KMS-11 (cell line): ENCODE measurements around the gene SYMPK.

Source experiments
- H2AFZ ChIP-seq: fragments of 200-600 bp; sonication (generic); 2 replicates; pipeline ENCODE4 v1.6.1; 2016; ENCODE audit warnings: antibody characterized with exemption, mixed run types, low read depth
- H3K27ac ChIP-seq: fragments of 200-600 bp; sonication (generic); 2 replicates; pipeline ENCODE4 v1.6.1; 2016; ENCODE audit warnings: mild to moderate bottlenecking, mixed run types
- H3K27me3 ChIP-seq: fragments of 200-600 bp; sonication (generic); 2 replicates; pipeline ENCODE4 v1.6.1; 2017; ENCODE audit warnings: mild to moderate bottlenecking, low read depth, mixed run types, moderate library complexity; ENCODE audit not compliant: insufficient read depth
- H3K36me3 ChIP-seq: fragments of 200-600 bp; sonication (generic); 2 replicates; pipeline ENCODE4 v1.6.1; 2017; ENCODE audit warnings: mild to moderate bottlenecking, mixed run types; ENCODE audit not compliant: insufficient read depth
- H3K4me1 ChIP-seq: fragments of 200-600 bp; sonication (generic); 2 replicates; pipeline ENCODE4 v1.6.1; 2016; ENCODE audit warnings: mild to moderate bottlenecking, low read depth, mixed run types; ENCODE audit not compliant: poor library complexity, severe bottlenecking
- H3K4me2 ChIP-seq: fragments of 200-600 bp; sonication (generic); 2 replicates; pipeline ENCODE4 v1.7.0; 2016; ENCODE audit warnings: mild to moderate bottlenecking, mixed run types
- H3K4me3 ChIP-seq: fragments of 200-600 bp; sonication (generic); IDR thresholded peaks from 2 replicates; pipeline ENCODE4 v1.6.1; 2017; ENCODE audit warnings: low read depth, low read length, mixed read lengths; ENCODE audit not compliant: insufficient read depth
- H3K79me2 ChIP-seq: fragments of 200-600 bp; sonication (generic); 2 replicates; pipeline ENCODE4 v1.6.1; 2016; ENCODE audit warnings: low read depth, mixed run types; ENCODE audit not compliant: insufficient read depth
- H3K9ac ChIP-seq: fragments of 200-600 bp; sonication (generic); 2 replicates; pipeline ENCODE4 v1.6.1; 2016; ENCODE audit warnings: mild to moderate bottlenecking, mixed run types
- H4K20me1 ChIP-seq: fragments of 200-600 bp; sonication (generic); 2 replicates; pipeline ENCODE4 v1.6.1; 2016; ENCODE audit warnings: mild to moderate bottlenecking, mixed run types; ENCODE audit not compliant: insufficient read depth
- TF ChIP-seq, protein P1 (sequence below): fragments of 200-600 bp; sonication (generic); conservative IDR thresholded peaks from 2 replicates; pipeline ENCODE4 v1.6.1; 2017; ENCODE audit warnings: low read depth, mild to moderate bottlenecking, antibody characterized with exemption, low read length, moderate library complexity, mixed read lengths

The SYMPK gene

DNA sequence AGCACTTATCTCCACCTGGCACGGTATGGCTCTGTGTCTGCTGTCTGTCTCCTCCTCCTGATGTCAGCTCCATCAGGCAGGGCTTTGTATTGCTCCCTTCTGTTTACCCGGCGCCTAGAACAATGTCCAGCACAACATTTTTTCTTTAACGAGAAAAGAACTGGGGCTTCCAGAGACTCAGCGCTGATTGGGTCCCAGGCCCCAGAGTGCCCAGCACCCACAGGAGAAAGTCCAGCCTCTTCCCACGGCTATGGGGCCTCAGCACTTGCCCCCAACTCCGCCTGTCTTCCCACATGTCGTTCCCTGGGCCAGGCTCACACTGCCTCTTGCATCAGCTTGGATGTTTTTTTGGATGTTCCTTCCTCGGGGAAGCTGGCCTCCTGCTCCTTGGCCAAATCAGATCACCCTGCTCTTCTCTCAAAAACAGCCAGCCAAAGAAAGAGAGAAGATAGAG lies 32.6 kb upstream of the SYMPK start:
- Histone ChIP-seq H3K4me3 (no peak overlapping the region), H3K9ac (no peak overlapping the region), H3K27ac (no peak overlapping the region), H4K20me1 (no peaks in the 10 kb centered on the region), H3K36me3 (no peaks in the 10 kb centered on the region), H3K27me3 (no peaks in the 10 kb centered on the region), H3K4me2 (no peak overlapping the region), H3K79me2 (no peaks in the 10 kb centered on the region), H2AFZ (no peak overlapping the region), H3K4me1 (peaks cover 12% of the 10 kb centered on the region)
- TF ChIP-seq, protein P1, sequence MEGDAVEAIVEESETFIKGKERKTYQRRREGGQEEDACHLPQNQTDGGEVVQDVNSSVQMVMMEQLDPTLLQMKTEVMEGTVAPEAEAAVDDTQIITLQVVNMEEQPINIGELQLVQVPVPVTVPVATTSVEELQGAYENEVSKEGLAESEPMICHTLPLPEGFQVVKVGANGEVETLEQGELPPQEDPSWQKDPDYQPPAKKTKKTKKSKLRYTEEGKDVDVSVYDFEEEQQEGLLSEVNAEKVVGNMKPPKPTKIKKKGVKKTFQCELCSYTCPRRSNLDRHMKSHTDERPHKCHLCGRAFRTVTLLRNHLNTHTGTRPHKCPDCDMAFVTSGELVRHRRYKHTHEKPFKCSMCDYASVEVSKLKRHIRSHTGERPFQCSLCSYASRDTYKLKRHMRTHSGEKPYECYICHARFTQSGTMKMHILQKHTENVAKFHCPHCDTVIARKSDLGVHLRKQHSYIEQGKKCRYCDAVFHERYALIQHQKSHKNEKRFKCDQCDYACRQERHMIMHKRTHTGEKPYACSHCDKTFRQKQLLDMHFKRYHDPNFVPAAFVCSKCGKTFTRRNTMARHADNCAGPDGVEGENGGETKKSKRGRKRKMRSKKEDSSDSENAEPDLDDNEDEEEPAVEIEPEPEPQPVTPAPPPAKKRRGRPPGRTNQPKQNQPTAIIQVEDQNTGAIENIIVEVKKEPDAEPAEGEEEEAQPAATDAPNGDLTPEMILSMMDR, result no peak

DNA sequence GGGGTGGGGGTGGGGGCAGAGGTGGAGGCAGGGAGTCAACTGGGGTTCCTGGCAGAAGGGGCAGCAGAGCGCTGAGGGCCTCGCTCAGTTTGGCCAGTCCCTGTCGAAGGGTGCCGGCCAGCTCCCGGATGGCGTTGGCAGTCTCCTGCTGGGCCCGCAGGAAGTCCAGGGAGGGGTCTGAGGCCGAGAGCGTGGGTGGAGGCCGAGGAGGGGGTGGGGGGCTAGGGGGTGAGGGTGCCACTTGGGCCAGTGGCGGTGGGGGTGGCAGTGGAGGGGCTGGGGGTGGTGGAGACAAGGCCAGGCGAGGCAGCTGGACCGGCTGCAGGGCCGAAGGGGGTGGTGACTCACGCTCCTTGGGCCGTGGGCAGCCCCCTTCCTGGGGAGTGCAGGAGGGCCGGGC lies 27.9 kb upstream of the SYMPK start:
- H3K27me3 ChIP-seq, result no peaks in the 10 kb centered on the region
- H3K9ac ChIP-seq, result no peak overlapping the region
- H3K4me1 ChIP-seq, result peaks cover 11% of the 10 kb centered on the region
- H2AFZ ChIP-seq, result no peak overlapping the region
- H3K4me3 ChIP-seq, result no peak overlapping the region
- no peak overlapping the region for H3K4me2 ChIP-seq
- no peaks in the 10 kb centered on the region for H4K20me1 ChIP-seq
- no peaks in the 10 kb centered on the region for H3K79me2 ChIP-seq
- H3K27ac ChIP-seq, result no peak overlapping the region
- TF ChIP-seq, protein P1, result no peak
- no peaks in the 10 kb centered on the region for H3K36me3 ChIP-seq

DNA sequence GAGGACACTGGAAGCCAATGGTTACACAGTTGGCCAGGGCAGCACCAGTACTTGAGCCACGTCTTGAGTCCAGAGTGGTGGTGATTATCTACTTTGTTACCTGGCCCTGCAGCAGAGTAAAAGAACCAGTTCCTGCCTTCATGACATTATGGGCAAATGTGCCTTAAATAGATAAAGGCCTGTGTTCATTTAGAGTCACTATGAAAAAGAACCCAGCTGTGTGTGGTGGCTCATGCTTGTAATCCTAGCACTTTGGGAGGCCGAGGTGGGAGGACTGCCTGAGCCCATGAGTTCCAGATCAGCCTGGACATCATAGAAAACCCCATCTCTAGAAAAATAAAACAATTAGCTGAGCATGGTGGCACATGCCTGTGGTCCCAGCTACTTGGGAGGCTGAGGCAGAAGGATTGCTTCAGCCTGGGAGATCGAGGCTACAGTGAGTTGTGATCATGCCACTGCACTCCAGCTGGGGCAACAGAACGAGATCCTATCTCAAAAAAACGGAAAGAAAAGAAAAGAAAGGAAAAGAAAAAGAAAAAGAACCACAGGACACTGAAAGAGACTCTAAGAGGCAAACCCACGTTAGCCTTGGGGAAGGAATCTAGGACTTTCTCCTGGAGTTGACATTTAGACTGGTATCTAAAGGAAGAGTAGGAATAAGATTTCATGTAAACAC lies 26.4 kb upstream of the SYMPK start:
- no peak overlapping the region for H3K4me2 ChIP-seq
- H3K4me3 ChIP-seq, result no peak overlapping the region
- H3K4me1 ChIP-seq, result peaks cover 11% of the 10 kb centered on the region
- no peaks in the 10 kb centered on the region for H3K27me3 ChIP-seq
- no peak overlapping the region for H3K9ac ChIP-seq
- H4K20me1 ChIP-seq, result no peaks in the 10 kb centered on the region
- TF ChIP-seq, protein P1, result no peak
- no peak overlapping the region for H3K27ac ChIP-seq
- H3K36me3 ChIP-seq, result no peaks in the 10 kb centered on the region
- H2AFZ ChIP-seq, result no peak overlapping the region
- no peaks in the 10 kb centered on the region for H3K79me2 ChIP-seq

DNA sequence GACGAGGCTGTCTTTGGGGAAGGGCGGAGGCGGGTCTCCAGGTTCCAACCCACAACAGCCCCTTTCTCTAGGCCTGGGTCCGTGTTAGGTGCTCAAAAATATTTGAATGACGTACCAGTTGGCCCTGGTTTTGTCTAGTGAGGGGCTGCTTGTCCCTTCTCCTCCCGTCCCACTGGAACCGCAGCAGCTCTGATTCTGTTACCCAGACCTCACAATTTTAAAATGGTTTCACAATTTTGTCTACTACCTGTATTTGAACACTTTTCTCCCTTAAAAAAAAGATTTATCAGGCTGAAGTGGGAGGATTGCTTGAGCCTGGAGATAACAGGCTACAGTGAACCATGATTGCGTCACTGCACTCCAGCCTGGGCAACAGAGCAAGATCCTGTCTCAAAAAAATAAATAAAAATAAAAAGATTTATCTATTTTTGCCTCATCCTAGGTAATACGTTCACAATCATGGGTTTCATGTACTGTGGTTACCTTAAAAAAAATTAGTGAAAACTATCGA lies 24.3 kb upstream of the SYMPK start:
- Histone ChIP-seq H4K20me1 (no peaks in the 10 kb centered on the region), H3K9ac (peak overlapping the region; percentile 48; the same call in 1 of the 2 replicates), H3K4me2 (peak overlapping the region; percentile 54), H3K79me2 (no peaks in the 10 kb centered on the region), H3K27ac (peak overlapping the region; percentile 46), H3K27me3 (no peaks in the 10 kb centered on the region), H3K4me3 (no peak overlapping the region), H2AFZ (peak overlapping the region; percentile 60), H3K36me3 (no peaks in the 10 kb centered on the region), H3K4me1 (peaks cover 15% of the 10 kb centered on the region)
- TF ChIP-seq, protein P1, result no peak
